Activated T-cell treated with anti-CD3 and anti-CD28 coated beads, Interleukin-2, amount 50 U/mL, for 1 hour (primary cell): ENCODE results near the gene KIFC3.
"Not testable (repeated sequence)": the region's sequence is repeated elsewhere in the genome, so short reads cannot be mapped to it uniquely, and the experiment has no call there.

Experiments used
- DNase-seq: peaks from one replicate; pipeline ENCODE4 v3.0.0-alpha.2; 2020

KIFC3 gene

DNA sequence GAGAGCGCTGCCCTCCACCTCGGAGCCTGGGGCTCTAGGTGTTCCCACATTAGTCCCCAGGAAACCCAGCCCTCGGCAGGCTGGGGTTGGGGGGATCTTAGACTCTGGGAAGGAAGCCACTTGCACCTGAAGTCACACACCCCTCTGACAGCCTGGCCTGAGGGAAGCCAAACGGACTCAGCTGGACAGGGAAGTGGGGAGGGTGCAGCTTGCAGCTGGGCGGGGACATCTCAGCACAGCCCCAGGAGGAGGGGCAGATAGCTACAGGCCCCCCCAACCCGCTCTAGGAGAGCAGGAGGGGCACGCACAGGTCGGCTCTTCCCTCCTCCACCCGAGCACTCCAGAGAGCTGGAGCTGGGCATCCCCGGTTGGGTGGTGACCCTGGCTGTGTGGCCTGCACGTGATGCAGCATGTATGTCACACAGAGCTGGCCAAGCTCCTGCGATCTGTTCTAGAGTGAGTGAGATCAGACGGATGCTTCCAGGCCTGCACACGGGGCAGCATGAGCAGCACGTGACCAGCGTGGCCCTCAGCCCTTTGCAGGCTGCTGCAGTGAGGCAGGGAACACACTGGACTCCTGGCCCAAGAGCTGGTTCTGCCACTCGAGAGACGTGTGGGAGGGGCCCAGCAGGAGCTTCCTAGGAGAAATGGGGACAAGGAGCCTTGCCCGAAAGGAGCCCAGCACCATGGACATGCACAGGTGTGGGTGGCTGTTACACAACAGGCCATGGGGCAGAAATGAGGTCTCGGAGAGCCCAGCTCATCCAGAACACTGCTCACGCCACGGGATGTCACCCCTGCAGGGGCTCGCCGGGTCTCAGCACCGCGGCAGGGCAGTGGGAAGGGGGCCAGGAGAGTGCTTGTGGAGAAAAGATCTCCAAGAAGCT is 15.4 kb downstream of the KIFC3 start:
- no peak for DNase-seq

DNA sequence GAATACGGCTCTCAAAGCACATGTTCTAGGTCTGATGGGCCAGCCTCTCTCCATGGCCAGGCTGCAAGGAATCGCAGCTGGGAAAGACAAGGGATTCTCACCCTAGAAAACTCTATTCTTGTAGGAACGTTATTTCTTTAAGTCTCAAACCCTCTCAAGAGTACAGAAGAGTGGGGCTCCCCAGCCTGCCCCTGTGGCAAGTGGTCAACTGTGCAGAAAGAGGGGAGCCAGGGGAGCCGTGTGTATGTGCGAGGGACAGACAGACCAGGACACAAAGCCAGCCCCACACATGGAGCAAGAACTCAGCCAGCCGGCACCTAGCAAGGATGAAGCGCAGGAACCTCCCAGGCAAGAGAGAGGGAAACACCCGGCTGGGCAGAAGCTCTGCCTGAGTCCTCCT is 16.4 kb downstream of the KIFC3 start:
- DNase-seq: no peak

DNA sequence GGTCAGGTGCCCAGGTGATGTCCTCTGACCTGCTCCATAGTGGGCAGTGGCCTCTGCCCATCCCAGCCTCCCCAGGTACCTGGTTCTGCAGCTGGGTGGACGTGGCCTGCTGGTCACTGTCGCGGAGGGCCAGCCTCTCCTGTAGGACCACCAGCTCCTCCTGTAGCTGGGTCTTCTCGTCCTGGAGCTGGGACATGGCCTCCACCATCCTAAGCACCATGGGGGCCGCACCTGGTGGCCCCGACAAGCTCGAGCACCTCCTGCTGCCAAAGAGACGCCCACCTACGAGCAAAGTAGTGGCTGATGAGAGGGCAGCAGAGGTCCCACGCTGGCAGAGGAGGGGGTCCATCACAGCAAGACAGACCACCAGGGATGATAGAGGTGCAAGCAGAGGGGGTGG is 16.9 kb downstream of the KIFC3 start:
- no peak for DNase-seq

DNA sequence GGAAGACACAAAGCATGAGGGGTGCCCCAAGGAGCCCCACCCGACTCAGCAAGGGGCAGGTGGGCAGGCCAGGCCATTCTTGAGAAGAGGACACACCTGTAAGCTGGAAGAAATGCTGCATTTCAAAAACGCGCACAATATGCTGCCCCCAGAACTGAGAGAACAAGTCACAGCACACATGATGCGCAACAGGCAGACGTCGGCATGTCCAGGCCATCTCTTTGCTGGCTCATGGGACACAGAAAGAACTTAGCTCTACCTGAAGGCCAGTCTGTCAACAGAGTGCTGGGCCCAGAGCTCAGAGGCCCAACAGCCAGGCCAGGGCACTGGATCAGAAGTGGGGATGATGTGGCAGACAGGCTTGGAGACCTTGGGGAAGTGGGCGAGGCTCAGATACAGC is 18.0 kb downstream of the KIFC3 start:
- DNase-seq: no peak

DNA sequence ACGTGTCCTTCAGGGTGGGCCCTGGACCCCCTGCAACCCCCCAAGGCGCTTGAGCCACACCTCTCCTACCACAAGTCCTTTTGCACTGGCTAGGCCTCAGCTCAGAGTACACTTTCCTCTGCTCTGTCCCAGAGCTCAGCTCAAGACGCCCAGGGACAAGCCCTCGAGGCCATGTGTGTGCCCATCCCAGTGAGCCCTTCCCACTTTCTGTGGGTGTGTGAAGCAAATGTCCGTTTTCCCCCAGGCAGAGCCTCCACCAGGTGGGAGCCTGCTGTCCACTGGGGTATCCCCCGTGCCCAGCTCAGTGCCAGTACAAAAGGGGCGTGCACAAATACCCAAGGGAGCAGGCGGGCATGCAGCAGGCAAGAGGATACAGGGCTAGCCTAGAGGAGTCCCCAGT is 18.4 kb downstream of the KIFC3 start:
- no peak for DNase-seq

DNA sequence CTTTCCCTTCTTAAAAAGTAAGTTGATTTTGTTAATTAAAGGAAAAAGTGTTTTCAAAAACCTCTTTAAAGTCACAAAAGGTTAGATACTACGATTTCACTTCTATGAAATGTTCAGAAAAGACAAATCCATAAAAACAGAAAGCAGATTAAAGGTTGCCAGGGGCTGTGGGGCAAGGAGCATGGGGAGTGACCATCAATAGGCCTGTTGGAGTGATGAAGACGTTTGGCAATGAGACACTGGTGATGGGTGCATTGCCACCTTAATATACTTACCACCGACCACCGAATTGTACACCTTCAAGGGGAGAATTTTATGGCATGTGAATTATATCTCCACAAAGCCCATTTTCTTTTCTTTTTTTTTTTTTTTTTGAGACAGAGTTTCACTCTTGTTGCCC is 19.2 kb downstream of the KIFC3 start:
- DNase-seq: no peak

DNA sequence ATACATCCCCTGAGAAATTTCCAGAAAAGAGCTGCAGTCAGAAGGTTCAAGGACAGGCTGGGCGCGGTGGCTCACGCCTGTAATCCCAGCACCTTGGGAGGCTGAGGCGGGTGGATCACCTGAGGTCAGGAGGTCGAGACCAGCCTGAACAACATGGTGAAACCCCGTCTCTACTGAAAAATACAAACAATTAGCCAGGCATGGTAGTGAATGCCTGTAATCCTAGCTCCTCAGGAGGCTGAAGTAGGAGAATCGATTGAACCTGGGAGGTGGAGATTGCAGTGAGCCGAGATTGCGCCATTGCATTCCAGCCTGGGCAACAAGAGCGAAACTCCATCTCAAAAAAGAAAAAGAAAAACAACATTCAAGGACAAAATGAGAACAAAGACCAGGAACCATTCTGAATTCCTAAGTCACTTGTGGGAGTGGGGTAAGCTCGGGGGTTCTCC is 19.7 kb downstream of the KIFC3 start:
- DNase-seq: not testable (repeated sequence)

DNA sequence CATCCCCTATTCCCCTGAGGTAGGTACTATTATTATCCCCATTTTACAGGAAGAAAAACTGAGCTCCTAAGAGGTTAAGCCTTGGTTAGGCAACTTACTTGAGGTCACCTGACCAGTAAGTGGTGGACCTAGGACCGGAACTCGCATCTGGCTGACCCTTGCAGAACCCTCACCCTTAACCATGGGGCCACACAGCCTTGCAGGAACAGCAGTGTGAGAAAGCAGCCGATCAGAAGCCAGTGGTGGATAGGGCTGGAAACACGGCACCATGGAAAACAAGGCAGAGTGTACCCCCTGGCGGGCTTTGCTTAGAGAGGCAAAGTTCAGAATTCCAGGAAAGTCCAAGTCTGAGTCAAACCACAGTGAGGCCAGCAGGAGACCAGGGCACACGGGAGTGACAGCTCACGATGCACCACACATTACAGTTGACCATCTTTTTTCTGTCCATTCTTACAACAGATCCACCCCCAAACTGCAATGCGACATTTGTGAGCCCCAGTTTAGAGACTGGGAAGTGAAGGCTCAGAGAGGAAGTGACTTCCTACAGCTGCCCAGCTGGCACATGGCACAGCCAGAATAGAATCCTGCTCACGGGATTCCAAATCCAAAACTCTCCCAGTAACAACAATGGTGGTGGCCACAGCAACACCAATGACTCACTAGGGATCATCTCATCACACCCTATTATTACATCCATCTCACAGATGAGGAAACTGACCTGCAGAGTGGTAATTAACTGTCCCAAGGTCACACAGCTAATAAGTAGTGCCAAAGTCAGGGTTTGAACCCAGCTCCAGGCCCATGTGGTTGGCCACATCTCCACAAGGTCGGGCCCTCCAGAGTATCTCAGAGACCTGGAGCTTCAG is 20.3 kb downstream of the KIFC3 start:
- DNase-seq: no peak

DNA sequence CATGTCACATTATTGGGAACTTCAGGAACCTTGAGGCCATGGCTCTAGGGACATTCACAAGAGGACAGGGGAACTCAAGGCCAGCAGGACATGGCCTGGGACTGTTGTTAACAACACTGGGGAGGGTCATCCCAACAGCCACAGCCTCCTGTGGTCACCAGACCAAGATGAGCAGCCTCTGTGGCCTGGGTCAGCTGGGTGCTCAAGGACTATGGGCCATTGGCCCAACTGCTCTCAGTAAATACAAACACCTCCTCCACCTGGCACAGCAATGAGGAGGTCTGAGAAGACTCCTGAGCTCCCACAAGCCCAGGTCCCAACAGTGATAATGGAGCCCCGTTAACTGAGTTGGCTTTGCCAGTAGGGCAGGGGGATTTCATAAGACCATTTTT is 20.9 kb downstream of the KIFC3 start:
- DNase-seq: no peak

DNA sequence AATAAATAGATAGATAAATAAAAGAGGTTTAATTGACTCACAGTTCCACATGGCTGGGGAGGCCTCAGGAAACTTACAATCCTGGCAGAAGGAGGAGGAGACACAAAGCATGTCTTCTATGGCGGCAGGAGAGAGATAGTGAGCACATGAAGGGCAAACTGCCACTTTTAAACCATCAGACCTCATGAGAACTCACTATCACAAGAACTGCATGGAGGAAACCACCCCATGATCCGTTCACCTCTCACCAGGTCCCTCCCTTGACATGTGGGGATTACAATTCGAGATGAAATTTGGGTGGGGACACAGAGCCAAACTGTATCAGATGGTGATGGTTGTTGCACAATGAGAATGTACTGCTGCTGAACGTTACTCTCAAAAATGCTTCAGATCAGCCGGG is 22.5 kb downstream of the KIFC3 start:
- DNase-seq: not testable (repeated sequence)

DNA sequence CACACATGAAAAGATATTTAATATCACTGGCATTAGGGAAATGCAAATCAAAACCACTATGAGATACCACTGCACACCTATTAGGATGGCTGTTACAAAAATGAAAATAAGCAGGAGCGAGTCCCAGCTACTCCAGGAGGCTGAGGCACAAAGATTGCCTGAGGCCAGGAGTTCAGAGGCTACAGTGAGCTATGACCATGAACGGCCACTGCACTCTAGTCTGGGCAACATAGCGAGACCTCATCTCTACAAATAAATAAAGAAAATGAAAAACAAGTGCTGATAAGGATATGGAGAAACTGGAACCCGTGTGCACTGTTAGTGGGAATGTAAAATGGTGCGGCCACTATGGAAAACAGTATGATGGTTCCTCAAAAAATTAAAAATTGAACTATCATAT is 23.6 kb downstream of the KIFC3 start:
- no peak for DNase-seq

DNA sequence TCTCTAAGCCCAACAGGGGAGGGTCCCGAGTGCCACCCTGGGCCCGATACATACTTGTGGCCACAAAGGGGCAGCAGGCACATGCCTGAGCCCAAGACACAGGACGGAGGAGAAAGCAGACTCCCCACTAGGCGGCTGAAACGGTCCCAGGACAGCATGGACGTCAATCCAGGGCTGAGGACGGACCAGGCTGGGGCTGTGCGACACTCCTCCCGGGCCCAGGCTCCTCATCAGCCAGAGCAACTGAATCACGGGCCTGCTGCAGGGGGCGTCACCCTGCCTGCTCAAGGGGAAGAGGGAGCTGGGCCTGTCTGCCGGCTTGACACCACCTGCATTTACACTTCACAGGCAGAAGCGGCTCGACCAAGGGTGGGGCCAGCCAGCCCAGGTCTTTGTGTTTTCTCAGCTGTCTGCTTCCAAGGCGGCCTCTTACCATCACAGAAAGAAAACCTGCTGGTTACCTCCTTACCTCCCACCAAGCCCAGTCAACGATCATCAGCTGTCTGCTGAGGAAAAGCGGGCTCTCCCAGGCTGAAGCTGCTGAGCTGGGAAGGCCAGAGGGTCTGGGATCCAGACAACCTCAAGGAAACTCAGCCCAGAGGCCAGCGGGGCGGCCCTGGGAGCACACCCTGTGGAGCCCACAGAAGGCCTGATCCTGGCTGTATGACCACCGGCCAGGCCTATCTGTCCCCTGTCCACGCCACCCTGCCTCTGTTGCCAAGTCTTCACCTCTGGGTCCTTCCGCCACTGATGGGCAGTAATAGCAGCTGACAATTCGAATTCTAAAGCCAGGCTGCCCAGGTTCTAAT is 26.4 kb downstream of the KIFC3 start:
- DNase-seq: no peak

DNA sequence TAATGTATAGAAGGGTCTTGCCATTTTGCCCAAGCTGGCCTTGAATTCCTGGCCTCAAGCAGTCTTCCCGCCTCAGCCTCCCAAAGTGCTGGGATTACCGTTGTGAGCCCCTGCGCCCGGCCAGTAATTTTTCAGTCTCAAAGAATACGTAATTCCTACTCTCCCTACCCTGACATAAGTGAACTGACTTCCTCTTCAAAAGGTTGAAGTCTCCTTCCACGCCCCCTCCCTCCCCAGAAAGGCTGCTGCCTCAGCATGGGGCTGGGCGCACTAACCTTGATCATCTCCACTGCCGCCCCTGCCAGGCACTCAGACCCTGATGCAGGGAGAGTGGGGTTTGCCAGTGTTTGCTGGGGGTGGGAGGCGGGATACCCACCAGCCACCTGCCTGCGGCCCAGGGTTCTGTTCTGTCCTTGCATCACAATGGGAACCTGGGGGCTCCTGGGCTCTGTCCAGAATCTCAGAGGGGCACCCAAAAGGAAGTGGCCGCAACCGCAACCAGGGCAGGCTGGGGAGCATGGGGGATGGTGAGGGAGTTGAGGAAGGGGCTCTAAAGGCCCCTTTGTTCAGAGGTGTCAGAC is 27.5 kb downstream of the KIFC3 start:
- no peak for DNase-seq

DNA sequence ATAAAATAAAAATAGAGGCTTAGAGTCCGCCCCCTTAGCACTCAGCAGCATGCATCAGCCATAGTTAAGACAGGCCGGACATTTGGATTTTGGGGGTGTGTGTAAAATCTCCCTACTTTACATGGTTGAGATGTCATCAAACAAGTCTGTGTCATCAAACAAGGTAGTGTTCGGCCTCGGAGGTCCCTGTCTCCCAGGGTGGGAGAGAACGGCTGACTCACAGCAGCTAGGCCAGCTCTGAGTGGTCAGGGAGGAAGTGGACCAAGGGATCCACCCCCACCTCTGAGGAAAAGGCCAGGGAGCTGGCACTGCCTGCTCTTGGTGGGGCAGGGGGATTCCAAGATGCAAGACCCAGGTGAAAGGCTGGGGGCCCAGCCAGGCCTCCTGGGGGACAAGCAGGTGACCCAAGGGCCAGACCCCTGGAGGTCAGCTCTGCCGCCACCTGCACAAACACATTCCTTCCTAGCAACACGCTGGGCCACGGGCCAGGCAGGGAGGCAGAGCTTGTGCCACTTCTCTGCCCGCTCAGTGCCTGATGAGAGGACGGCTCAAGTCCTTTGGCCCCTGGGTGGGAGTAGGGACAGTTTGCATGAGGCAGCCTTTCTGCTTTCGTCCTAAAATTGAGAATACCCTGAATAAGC is 28.5 kb downstream of the KIFC3 start:
- no peak for DNase-seq

DNA sequence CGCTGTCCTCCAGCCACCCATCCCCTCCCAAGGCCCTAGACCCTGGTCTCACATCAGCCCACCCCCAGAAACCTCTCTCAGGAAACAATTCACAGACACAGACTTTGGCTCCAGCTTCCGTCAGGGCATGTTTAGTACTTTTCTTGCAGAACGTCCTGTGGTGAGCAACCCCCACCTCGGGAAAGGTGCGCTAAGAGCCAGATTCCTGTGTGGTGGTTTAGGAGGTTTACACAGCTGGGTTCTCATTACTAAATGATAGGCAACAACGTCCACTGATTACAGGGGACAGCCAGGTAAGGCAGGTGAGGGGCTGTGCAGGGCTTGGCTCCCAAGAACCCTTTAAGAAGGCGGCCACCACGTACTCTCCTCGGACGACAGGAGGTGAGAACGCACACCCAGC is 29.3 kb downstream of the KIFC3 start:
- no peak for DNase-seq

DNA sequence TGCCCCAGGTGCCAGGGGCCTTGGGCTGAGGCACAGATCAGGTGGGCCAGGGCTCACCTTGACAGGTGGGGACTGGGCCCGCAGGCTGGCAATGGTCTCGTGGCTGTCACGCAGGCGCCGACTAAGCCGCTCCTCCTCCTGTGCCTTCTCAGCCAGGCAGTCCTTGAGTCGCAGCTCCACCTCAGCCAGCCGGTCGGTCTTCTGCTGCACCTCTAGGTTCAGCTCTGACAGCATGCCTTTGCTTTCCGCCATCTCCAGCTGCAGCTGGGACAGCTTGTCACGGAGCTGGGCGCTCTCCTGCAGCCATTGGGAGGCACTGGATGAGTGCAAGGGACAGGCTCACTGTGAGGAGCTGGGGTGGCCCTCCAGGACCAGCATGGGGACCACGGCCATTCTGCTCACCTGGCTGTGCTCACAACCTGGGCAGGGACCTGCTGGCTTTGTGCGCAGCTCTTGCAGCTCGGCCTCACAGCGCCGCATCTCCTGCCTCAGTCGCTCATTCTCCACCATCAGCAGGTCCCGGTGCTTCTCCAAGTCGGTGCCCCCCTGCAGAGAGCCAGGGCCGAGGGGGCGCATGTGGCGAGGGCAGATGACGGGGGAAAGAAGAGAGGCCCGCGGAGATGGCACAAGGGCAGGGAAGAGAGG is 31.0 kb downstream of the KIFC3 start:
- DNase-seq: no peak

DNA sequence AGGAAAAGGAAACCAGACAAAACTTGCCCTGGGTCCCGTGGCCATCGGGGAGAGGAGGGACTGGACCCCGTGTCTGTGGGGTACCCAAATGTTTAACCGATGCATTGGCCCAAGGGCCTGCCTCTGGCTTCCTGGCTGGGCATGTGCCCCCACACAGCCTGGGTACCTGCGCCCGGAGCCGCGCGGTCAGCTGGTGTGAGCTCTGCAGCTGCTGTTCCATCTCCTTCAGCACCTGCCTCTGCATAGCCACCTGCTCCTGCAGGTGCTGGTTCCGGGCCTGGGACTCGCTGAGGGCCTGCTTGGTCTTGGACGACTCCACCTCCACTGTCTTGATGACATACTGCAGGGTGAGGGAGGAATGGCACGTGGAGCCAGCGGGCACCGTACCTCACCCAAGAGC is 31.9 kb downstream of the KIFC3 start:
- DNase-seq: no peak

DNA sequence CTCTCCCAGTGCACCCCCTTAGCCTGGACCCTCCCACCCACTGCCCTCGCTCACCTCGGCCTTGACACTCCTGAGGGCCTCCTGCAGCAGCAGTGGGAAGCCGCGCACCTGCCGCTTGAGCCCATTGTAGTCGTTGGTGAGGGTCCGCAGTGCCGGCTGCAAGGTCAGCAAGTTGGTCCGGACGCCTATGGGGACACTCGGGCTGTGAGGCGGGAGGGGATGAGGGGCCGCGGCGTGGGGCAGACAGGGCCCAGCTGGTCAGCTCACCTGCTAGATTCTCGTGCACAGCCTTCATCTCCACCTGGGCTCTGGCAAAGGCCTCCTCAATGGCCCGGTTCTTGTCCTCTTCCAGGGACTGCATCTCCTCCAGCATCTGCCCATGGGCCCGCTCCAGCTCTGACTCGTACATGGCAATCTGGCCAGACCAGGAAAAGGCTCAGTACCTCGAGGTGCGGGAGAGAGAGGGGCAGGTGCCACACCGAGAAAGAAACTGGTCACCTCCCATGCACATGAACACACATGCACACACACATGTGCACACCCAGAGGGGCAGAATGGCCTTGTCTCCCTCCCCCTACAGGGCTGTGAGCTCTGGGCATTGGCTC is 32.6 kb downstream of the KIFC3 start:
- no peak for DNase-seq

DNA sequence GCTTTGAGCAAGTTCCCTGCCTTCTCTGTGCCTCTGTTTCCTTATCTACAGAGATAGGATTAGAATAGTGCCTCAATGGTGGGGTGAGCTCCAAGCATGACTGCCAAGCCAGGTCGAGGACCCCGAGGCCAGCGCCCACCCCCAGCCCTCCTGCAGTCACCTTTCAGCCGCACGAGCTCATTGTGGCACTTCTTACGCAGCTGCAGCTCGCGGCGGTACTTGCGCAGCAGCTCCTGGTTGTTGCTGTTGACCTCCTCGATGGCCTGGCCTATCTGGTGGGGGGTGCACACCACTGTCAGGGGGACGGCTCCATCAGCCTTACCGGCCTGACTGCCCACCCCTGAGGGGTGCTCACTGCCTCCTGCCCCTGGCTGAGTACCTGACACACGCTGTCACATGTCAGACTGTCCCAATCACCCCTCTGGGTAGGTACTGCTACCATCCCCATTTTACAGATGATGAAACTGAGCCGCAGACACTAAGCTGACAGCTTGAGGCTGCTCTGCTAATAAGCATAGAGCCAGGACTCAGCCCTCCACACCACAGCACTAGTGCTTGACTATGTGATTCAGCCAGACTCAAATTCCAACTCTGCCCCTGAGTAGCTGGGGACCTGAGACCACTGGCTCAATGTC is 35.5 kb downstream of the KIFC3 start:
- DNase-seq: no peak

DNA sequence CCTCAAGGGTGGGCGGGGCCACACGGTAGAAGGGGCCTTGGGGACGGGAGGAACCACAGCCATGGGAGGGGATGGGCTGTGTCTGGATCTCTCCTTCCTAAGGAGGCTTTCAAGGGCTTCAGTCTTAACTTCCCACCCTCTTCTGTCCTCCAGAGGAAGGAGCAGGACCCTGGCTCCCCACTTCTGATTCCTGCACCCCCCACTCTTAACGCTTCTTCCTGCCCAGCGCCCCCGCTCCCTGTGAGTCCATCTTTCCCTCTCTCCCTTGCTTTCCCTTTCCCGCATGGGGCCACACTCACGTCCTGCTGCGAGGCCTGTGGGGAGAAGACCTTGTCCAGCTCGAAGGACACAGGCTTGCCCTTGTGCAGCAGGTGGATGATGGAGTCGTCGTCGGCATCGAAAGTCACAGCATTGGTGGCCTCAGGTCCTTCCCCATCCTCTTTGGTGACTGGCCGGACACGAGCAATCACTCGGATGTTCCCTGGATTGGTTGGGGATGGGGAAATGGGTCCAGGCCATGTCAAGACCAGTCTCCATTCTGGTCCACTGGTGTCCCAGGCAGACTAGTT is 37.0 kb downstream of the KIFC3 start:
- DNase-seq: no peak
